Measurements from ENCODE around the gene TROAP.

The TROAP gene

DNA sequence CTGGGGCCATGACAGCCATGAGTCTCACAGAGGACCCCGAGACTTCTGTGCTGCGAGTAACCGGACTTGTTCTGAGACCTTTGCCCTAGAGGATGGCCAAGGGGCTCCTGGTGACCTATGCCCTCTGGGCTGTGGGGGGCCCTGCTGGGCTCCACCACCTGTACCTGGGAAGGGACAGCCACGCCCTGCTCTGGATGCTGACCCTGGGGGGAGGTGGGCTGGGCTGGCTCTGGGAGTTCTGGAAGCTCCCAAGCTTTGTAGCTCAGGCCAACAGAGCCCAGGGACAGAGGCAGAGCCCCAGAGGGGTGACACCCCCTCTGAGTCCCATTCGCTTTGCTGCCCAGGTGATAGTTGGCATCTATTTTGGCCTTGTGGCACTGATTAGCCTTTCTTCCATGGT, 25.7 kb downstream of the TROAP start:
- H3K27ac ChIP-seq = no peak overlapping the region
- H3K27me3 ChIP-seq = peaks cover 100% of the 10 kb centered on the region
- peaks cover 19 to 31% of the 10 kb centered on the region in 2 experiments for H3K4me1 ChIP-seq (ENCODE audit: control insufficient read depth in 1 of 2, insufficient read depth in 1 of 2, low read depth in 1 of 2, low read length in 1 of 2)
- no peak overlapping the region for H3K4me3 ChIP-seq (ENCODE audit: low read depth in 1 of 2, low read length in 1 of 2)
- no peaks in the 10 kb centered on the region for H3K9me3 ChIP-seq
- H3K36me3 ChIP-seq = no peaks in the 10 kb centered on the region
- TF ChIP-seq, protein P1, sequence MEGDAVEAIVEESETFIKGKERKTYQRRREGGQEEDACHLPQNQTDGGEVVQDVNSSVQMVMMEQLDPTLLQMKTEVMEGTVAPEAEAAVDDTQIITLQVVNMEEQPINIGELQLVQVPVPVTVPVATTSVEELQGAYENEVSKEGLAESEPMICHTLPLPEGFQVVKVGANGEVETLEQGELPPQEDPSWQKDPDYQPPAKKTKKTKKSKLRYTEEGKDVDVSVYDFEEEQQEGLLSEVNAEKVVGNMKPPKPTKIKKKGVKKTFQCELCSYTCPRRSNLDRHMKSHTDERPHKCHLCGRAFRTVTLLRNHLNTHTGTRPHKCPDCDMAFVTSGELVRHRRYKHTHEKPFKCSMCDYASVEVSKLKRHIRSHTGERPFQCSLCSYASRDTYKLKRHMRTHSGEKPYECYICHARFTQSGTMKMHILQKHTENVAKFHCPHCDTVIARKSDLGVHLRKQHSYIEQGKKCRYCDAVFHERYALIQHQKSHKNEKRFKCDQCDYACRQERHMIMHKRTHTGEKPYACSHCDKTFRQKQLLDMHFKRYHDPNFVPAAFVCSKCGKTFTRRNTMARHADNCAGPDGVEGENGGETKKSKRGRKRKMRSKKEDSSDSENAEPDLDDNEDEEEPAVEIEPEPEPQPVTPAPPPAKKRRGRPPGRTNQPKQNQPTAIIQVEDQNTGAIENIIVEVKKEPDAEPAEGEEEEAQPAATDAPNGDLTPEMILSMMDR (IDR thresholded peaks at IDR 0.05) = no peak

DNA sequence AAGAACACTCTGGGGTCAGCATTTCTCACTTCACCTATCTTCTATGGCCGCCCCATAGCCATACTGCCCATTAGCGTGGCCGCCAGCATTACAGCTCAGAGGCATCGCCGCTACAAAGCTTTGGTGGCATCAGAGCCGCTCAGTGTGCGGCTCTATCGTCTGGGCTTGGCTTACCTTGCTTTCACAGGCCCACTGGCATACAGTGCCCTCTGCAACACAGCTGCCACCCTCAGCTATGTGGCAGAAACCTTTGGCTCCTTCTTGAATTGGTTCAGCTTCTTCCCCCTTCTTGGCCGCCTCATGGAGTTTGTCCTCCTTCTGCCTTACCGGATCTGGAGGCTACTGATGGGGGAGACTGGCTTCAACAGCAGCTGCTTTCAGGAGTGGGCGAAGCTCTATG, 26.2 kb downstream of the TROAP start:
- Histone ChIP-seq H3K27me3 (peaks cover 100% of the 10 kb centered on the region), H3K4me1 (ENCODE audit: control insufficient read depth in 1 of 2, insufficient read depth in 1 of 2, low read depth in 1 of 2, low read length in 1 of 2) (peaks cover 19 to 31% of the 10 kb centered on the region in 2 experiments), H3K9me3 (no peaks in the 10 kb centered on the region), H3K27ac (no peak overlapping the region), H3K4me3 (ENCODE audit: low read depth in 1 of 2, low read length in 1 of 2) (no peak overlapping the region), H3K36me3 (no peaks in the 10 kb centered on the region)
- TF ChIP-seq, protein P1 (IDR thresholded peaks at IDR 0.05) = no peak

DNA sequence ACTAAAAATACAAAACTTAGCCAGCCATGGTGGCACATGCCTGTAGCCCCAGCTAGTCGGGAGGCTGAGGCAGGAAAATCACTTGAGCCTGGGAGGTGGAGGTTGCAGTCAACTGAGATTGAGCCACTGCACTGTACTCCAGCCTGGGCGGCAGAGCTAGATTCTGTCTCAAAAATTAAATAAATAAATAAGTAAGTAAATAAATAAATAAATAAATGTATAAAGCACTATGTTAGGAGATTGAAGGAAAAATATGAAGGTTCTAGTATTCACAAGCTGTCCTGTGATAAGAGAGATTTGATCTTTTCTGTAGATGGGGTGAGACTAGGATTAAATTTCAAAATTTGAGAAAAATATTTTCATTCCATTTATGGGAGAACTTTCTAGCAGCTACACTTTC, 29.3 kb downstream of the TROAP start:
- no peaks in the 10 kb centered on the region for H3K36me3 ChIP-seq

DNA sequence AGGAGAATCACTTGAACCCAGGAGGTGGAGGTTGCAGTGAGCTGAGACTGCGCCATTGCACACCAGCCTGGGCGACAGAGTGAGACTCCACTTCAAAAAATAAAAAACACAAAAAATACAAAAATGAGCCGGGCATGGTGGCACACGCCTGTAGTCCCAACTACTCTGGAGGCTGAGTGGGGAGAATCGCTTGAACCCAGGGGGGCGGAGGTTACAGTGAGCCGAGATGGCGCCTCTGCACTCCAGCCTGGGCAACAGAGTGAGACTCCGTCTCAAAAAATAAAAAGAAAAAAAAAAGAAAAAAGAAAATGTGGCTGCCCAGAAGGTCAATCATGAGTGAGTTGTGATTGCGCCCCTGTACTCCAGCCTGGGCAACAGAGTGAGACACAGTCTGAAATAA, 32.9 kb downstream of the TROAP start:
- Histone ChIP-seq H3K4me3 (ENCODE audit: low read depth in 1 of 2, low read length in 1 of 2) (no peak overlapping the region), H3K9me3 (no peaks in the 10 kb centered on the region), H3K27me3 (peaks cover 84% of the 10 kb centered on the region), H3K4me1 (ENCODE audit: control insufficient read depth in 1 of 2, insufficient read depth in 1 of 2, low read depth in 1 of 2, low read length in 1 of 2) (no peaks in the 10 kb centered on the region), H3K36me3 (no peaks in the 10 kb centered on the region), H3K27ac (no peak overlapping the region)
- TF ChIP-seq, protein P1 (IDR thresholded peaks at IDR 0.05) = no peak

More for the DNA sequence above, 29.3 kb downstream of the TROAP start:
- no peak overlapping the region for H3K4me3 ChIP-seq (ENCODE audit: low read depth in 1 of 2, low read length in 1 of 2)
- H3K27ac ChIP-seq = no peak overlapping the region
- H3K27me3 ChIP-seq = peaks cover 98% of the 10 kb centered on the region
- peaks cover 3 to 6% of the 10 kb centered on the region in 2 experiments for H3K4me1 ChIP-seq (ENCODE audit: control insufficient read depth in 1 of 2, insufficient read depth in 1 of 2, low read depth in 1 of 2, low read length in 1 of 2)
- TF ChIP-seq, protein P1 (IDR thresholded peaks at IDR 0.05) = no peak
- no peaks in the 10 kb centered on the region for H3K9me3 ChIP-seq

DNA sequence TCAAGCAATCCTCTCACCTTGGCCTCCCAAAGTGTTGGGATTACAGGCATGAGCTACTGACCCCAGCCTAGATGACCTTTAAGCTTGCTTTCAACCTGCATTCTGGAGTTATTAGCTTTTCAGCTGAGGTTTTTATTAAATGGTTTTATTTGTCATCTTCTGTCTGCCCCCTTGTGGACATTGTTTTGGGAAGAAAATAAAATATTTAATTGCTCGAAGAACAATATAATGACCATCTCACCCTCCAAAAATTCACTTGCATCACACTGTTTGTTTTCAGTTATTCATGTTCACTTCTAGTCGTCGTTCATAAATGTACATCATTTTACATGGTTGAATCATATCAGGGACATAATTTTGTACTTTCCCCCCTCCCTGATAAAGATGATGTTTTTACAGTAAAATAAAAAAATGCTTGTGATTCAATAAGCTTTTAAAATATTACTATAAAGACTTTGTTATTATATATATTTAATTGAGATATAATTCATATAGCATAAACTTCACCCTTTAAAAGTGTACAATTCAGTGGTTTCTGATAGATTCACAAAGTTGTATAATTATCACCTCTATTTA, 34.1 kb downstream of the TROAP start:
- Histone ChIP-seq H3K27me3 (peaks cover 82% of the 10 kb centered on the region), H3K27ac (no peak overlapping the region), H3K9me3 (no peaks in the 10 kb centered on the region), H3K4me1 (ENCODE audit: control insufficient read depth in 1 of 2, insufficient read depth in 1 of 2, low read depth in 1 of 2, low read length in 1 of 2) (no peaks in the 10 kb centered on the region), H3K4me3 (ENCODE audit: low read depth in 1 of 2, low read length in 1 of 2) (no peak overlapping the region), H3K36me3 (no peaks in the 10 kb centered on the region)
- TF ChIP-seq, protein P1 (IDR thresholded peaks at IDR 0.05) = no peak
